Glutamatergic neuron (in vitro differentiated cells): ENCODE measurements around the gene MACROD2. TPM values are rescaled to one million over a fixed set of nuclear protein-coding genes. Genes with fewer than 3 reads are reported as not detected.
A peak's percentile ranks its signal among the peaks of the same experiment; 100 is the strongest.
"Not testable (repeated sequence)": the region's sequence is repeated elsewhere in the genome, so short reads cannot be mapped to it uniquely, and the experiment has no call there.

Experiments
- DNase-seq: peaks from one replicate; pipeline ENCODE4 v3.0.0; 2022
- H3K27ac Mint-ChIP-seq: one replicate; pipeline ENCODE4 v1.8.0; 2020; ENCODE audit warnings: mild to moderate bottlenecking, mixed read lengths, inconsistent platforms; ENCODE audit not compliant: unreplicated experiment
- H3K27me3 Mint-ChIP-seq: one replicate; pipeline ENCODE4 v1.8.0; 2020; ENCODE audit warnings: mild to moderate bottlenecking, moderate library complexity, mixed read lengths, inconsistent platforms; ENCODE audit not compliant: unreplicated experiment
- H3K36me3 Mint-ChIP-seq: one replicate; pipeline ENCODE4 v1.8.0; 2020; ENCODE audit warnings: mild to moderate bottlenecking, mixed read lengths, inconsistent platforms; ENCODE audit not compliant: unreplicated experiment
- H3K4me1 Mint-ChIP-seq: one replicate; pipeline ENCODE4 v1.8.0; 2020; ENCODE audit warnings: mild to moderate bottlenecking, low read depth, mixed read lengths, inconsistent platforms; ENCODE audit not compliant: unreplicated experiment
- H3K4me3 Mint-ChIP-seq: one replicate; pipeline ENCODE4 v1.8.0; 2020; ENCODE audit warnings: mild to moderate bottlenecking, mixed read lengths, inconsistent platforms; ENCODE audit not compliant: unreplicated experiment
- H3K9me3 Mint-ChIP-seq: one replicate; pipeline ENCODE4 v1.8.0; 2020; ENCODE audit warnings: mild to moderate bottlenecking, moderate library complexity, mixed read lengths, inconsistent platforms; ENCODE audit not compliant: unreplicated experiment
- CTCF ChIP-seq: fragments of 200-600 bp; sonication (generic); IDR thresholded peaks from one replicate; pipeline ENCODE4 v1.5.0; 2021; ENCODE audit not compliant: partially characterized antibody, unreplicated experiment
- total RNA-seq: library from RNA; stranded (reverse); fragmentation: NEBNext Ultra II Directional; extraction: Animal tissue kit (Norgen Biotek cat#: 25700); gene quantifications from one replicate; pipeline ENCODE4 v1.2.1, GENCODE V29; 2021; ENCODE audit not compliant: unreplicated experiment

The MACROD2 gene
- total RNA-seq, 1 donor from 2014 or later: 8.7 TPM

GRCh38 chr20:15005300-15005986 is 1010.1 kb downstream of the MACROD2 start:
- Mint-ChIP-seq H3K36me3 (no peaks in the 10 kb centered on the region), H3K4me1 (no peaks in the 10 kb centered on the region), H3K9me3 (no peaks in the 10 kb centered on the region), H3K27me3 (no peaks in the 10 kb centered on the region), H3K27ac (no peak overlapping the region), H3K4me3 (no peak overlapping the region)
- no peak for DNase-seq
- no peak for TF ChIP-seq CTCF

GRCh38 chr20:15011631-15012030 is 1016.3 kb downstream of the MACROD2 start:
- Mint-ChIP-seq H3K27ac (peak overlapping the region; percentile 85), H3K27me3 (no peaks in the 10 kb centered on the region), H3K4me1 (peaks cover 21% of the 10 kb centered on the region), H3K4me3 (peak overlapping the region; percentile 52), H3K9me3 (peaks cover 4% of the 10 kb centered on the region), H3K36me3 (no peaks in the 10 kb centered on the region)
- TF ChIP-seq CTCF: no peak
- no peak for DNase-seq

GRCh38 chr20:15012566-15012965 is 1017.2 kb downstream of the MACROD2 start:
- H3K27ac Mint-ChIP-seq: peak overlapping the region; percentile 75
- H3K4me3 Mint-ChIP-seq: peak overlapping the region; percentile 33
- DNase-seq: peak; percentile 61
- H3K4me1 Mint-ChIP-seq: peaks cover 21% of the 10 kb centered on the region
- peaks cover 4% of the 10 kb centered on the region for H3K9me3 Mint-ChIP-seq
- no peaks in the 10 kb centered on the region for H3K27me3 Mint-ChIP-seq
- H3K36me3 Mint-ChIP-seq: no peaks in the 10 kb centered on the region
- TF ChIP-seq CTCF: no peak

- H3K27me3 Mint-ChIP-seq, H3K4me3 Mint-ChIP-seq, H3K27ac Mint-ChIP-seq, H3K9me3 Mint-ChIP-seq, H3K36me3 Mint-ChIP-seq, DNase-seq: not testable (repeated sequence)
- peaks cover 11% of the 10 kb centered on the region for H3K4me1 Mint-ChIP-seq
Measured at GRCh38 chr20:15016875-15017274, 1021.6 kb downstream of the MACROD2 start.

- peaks cover 10% of the 10 kb centered on the region for H3K36me3 Mint-ChIP-seq
- no peaks in the 10 kb centered on the region for H3K27me3 Mint-ChIP-seq
- H3K4me1 Mint-ChIP-seq: no peaks in the 10 kb centered on the region
- DNase-seq: no peak
- no peak overlapping the region for H3K27ac Mint-ChIP-seq
- no peak for TF ChIP-seq CTCF
- peaks cover 2% of the 10 kb centered on the region for H3K9me3 Mint-ChIP-seq
- H3K4me3 Mint-ChIP-seq: no peak overlapping the region
Measured at GRCh38 chr20:15018966-15019365, 1023.6 kb downstream of the MACROD2 start.
